A549 treated with DMSO at 1 μM for 4 hours (cell line): Measurements from ENCODE around the gene CLN3. TPM values are rescaled to one million over a fixed set of nuclear protein-coding genes. Genes with fewer than 3 reads are reported as not detected.

ENCODE experiments used
- total RNA-seq: library from RNA; stranded (reverse); fragments of 200-300 nt; extraction: Qiagen RNA extraction; gene quantifications from 5 replicates; pipeline ENCODE4 v1.2.3, GENCODE V29; 2022; ENCODE audit warnings: low read depth

The CLN3 gene
- 20.3 to 35.8 TPM (median 33.5 TPM) in 5 replicates for total RNA-seq

DNA sequence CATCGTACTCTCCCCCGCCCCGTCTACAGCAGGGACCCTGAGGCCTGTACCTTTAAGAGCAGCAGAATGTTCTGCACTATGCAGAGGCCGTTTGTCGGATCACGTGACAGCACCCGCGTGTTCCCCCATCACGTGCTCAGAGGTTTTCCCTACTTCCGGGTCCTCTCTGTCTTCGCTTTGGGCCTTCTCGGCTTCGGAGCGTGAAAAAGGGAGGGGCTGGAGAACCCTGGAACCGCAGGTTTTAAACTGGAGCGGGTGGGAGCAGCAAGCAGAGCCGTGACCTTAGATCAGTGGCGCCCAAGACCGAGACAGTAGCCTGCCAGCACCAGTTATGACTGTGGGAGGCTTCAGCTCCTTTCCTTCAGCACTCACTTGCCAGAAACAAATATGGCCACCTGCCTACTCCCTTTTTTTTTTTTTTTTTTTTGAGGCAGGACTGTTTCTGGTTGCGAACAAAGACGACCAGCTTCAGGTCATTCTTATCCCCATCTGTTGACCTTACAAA lies at the start of gene CLN3:
Gene CLN3 (minus strand): TSS at position 105 of the 505 bp plus-strand sequence. CDS start 315 bp downstream, outside the sequence.

DNA sequence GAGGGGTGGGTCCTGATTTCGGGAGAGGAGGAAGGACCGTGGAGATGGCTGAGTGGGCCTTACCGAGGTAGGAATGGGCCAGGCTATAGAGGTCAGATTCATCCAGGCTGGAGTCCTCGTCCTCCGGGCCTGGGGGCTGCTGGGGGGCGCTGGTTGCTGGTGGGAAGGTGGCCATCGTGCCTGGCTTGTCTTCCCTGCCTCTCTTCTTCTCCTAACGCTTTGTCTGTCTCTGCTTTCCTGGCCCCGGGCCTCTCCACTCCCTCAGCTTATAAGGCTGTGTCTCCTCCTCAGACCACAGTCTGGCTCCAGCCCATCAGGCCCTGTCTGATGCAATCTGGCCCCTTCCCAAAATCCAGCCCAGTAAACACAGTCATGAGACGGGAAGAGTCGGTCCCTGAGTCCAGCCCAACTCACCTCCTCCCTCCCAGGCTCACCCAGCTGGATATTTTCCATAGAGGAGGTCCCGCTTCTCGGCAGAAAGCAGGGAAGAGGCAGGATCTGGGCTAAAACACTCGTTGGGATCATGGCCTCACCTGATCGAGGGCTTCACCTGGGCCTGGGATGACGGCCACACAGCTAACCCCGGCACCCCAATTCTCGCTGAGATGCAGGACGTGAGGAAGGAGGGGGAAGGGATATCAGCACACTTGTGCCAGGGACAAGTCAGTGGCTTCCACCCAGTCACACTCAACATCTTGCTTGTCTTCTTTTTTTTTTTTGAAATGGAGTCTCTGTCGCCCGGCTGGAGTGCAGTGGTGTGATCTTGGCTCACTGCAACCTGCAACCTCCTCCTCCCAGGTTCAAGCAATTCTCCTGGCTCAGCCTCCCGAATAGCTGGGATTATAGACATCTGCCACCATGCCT lies 47.1 kb upstream of the CLN3 start, which contains the start of gene NUPR1:
Gene NUPR1 (minus strand): TSS at position 242 of the 864 bp plus-strand sequence. CDS start 67 bp downstream, at position 175.

DNA sequence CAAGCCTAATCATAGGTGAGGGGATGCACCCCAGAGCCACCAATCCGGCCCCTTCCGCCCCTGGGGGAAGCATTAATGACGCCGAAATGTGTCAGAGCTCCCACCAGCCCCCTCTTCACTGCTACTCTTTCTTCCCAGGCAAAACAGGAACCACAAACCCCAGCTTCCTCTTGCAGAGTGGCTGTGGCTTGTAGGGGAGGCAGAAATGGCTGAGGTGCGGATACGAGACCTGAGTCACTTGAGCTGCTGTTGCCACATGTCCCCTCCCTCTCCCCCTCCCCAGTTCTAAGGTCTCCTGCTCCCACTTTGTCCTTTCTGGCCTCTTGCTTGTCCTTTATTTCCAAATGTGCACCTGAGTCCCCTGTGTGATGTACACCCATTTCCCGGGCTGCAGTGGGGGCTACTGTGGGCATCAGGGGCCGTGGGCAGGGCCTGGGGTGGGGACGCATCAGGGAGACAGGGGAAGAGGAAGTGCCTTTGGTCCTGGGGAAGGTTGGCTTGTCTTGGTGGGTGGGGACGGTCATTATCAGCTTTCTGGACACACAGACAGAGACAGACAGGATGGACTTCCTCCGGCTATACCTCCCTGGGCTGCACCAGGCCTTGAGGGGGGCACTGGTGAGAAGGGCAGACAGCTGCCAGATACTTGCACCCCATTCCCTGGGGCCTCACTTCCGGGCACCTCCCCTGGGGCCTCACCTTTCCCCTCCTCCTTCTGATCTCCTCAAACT lies 2.4 kb upstream of the CLN3 start, which contains the start of gene APOBR:
Gene APOBR (plus strand): TSS at position 523 of the 731 bp plus-strand sequence. CDS start 39 bp downstream, at position 562.

Other genes starting within 250 kb of the CLN3 start
- 0.13 to 0.36 TPM (median 0.32 TPM) in 5 replicates for gene SBK1, start 199.5 kb downstream of the CLN3 start, total RNA-seq
- gene NPIPB6, start 128.6 kb downstream of the CLN3 start, total RNA-seq: 0.85 to 2.7 TPM (median 1.9 TPM) in 5 replicates
- gene EIF3CL, start 88.2 kb downstream of the CLN3 start, total RNA-seq: 73.7 to 124 TPM (median 76.0 TPM) in 5 replicates
- 0.11 to 0.45 TPM (median 0.24 TPM) in 4 of 5 replicates, not detected in the other for gene NPIPB7, start 19.7 kb downstream of the CLN3 start, total RNA-seq
- 0.05 to 0.07 TPM (median 0.06 TPM) in 5 replicates for gene APOBR, start 2.6 kb upstream of the CLN3 start, total RNA-seq
- not detected in 5 replicates for gene IL27, start 14.8 kb upstream of the CLN3 start, total RNA-seq
- 12.6 to 15.5 TPM (median 14.8 TPM) in 5 replicates for gene NUPR1, start 46.9 kb upstream of the CLN3 start, total RNA-seq
- 18.6 to 23.1 TPM (median 21.3 TPM) in 5 replicates for gene SGF29, start 61.8 kb upstream of the CLN3 start, total RNA-seq
- 0.09 to 0.22 TPM (median 0.15 TPM) in 3 of 5 replicates, not detected in the others for gene SULT1A2, start 105.0 kb upstream of the CLN3 start, total RNA-seq
- gene SULT1A1, start 118.0 kb upstream of the CLN3 start, total RNA-seq: 4.7 to 6.8 TPM (median 5.4 TPM) in 5 replicates
- 0.52 to 0.56 TPM in 2 of 5 replicates, not detected in the others for gene NPIPB8, start 146.0 kb upstream of the CLN3 start, total RNA-seq
- gene EIF3C, start 219.4 kb upstream of the CLN3 start, total RNA-seq: 182 to 381 TPM (median 343 TPM) in 5 replicates